HepG2 (cell line): ENCODE results near the gene CD48.

ENCODE experiments used
- SMAD9 ChIP-seq: sonication (generic); formaldehyde crosslinking; IDR thresholded peaks from 2 replicates; pipeline ENCODE4 v1.5.1; 2020; ENCODE audit warnings: mild to moderate bottlenecking, missing genetic modification reagents
- TCF12 ChIP-seq, 2 experiments: fragments of 450-650 bp in 1 of 2; sonication (generic) in 1 of 2; formaldehyde crosslinking in 1 of 2; IDR thresholded peaks; 2 replicates each; pipeline versions ENCODE4 v1.6.1 to v1.8.0; 2017 to 2022; ENCODE audit warnings: antibody characterized with exemption in 1 of 2, mild to moderate bottlenecking in 1 of 2, missing genetic modification reagents in 1 of 2, moderate library complexity in 1 of 2
- TF ChIP-seq, protein P1 (sequence below): sonication (generic); formaldehyde crosslinking; IDR thresholded peaks from 2 replicates; pipeline ENCODE4 v1.5.0; 2020; ENCODE audit warnings: mild to moderate bottlenecking, missing genetic modification reagents, moderate library complexity

GRCh38 chr1:160630523-160631451 is 80.8 kb downstream of the CD48 start:
- TF ChIP-seq SMAD9 (CRISPR knock-in tag) (no peak), TCF12 (IDR thresholded peaks at IDR 0.05) (no peak), TCF12 (CRISPR knock-in tag; IDR thresholded peaks at IDR 0.05) (no peak)
- TF ChIP-seq, protein P1, sequence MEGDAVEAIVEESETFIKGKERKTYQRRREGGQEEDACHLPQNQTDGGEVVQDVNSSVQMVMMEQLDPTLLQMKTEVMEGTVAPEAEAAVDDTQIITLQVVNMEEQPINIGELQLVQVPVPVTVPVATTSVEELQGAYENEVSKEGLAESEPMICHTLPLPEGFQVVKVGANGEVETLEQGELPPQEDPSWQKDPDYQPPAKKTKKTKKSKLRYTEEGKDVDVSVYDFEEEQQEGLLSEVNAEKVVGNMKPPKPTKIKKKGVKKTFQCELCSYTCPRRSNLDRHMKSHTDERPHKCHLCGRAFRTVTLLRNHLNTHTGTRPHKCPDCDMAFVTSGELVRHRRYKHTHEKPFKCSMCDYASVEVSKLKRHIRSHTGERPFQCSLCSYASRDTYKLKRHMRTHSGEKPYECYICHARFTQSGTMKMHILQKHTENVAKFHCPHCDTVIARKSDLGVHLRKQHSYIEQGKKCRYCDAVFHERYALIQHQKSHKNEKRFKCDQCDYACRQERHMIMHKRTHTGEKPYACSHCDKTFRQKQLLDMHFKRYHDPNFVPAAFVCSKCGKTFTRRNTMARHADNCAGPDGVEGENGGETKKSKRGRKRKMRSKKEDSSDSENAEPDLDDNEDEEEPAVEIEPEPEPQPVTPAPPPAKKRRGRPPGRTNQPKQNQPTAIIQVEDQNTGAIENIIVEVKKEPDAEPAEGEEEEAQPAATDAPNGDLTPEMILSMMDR: no peak
